PC-3 (cell line): ENCODE results near the gene TTLL12. TPM values are rescaled to one million over a fixed set of nuclear protein-coding genes. Genes with fewer than 3 reads are reported as not detected.

Experiments used
- ATAC-seq: fragments of 200-7000 bp; cut with Tn5 transposase; 2 replicates; pipeline ENCODE4 v1.9.1; 2020; ENCODE audit warnings: mild to moderate bottlenecking, moderate library complexity
- BruUV-seq: library from RNA; stranded (reverse); fragments of 400-500 nt; replicated peaks from 2 replicates; lab custom pipeline; 2021; lab: Mats Ljungman, UMichigan
- CTCF ChIA-PET: fragments of 300-600 bp; sonication (Branson Sonifier 250); formaldehyde crosslinking; loops from one replicate; lab custom pipeline; 2022; ENCODE audit warnings: antibody characterized with exemption; lab: Charles Lee
- POLR2A ChIA-PET: fragments of 300-600 bp; sonication (Branson Sonifier 250); formaldehyde crosslinking; loops from one replicate; lab custom pipeline; 2022; ENCODE audit warnings: antibody characterized with exemption; ENCODE audit not compliant: unreplicated experiment; lab: Charles Lee
- DNase-seq: peaks from one replicate; pipeline ENCODE4 v3.0.0-alpha.2; 2015
- H2AFZ ChIP-seq: fragments of 300-600 bp; sonication (generic); 2 replicates; pipeline ENCODE4 v1.6.0; 2016; ENCODE audit warnings: antibody characterized with exemption, low read length
- H3F3A ChIP-seq: fragments of 300-600 bp; sonication (generic); one replicate; pipeline ENCODE4 v1.6.0; 2017; ENCODE audit warnings: antibody characterized with exemption, low read length, control low read depth, mild to moderate bottlenecking; ENCODE audit not compliant: unreplicated experiment
- H3K27ac ChIP-seq: fragments of 300-600 bp; sonication (generic); 2 replicates; pipeline ENCODE4 v1.5.1; 2016; ENCODE audit warnings: mild to moderate bottlenecking, low read length
- H3K27me3 ChIP-seq: fragments of 300-600 bp; sonication (generic); 2 replicates; pipeline ENCODE4 v1.6.1; 2016; ENCODE audit warnings: low read length, mixed read lengths
- H3K36me3 ChIP-seq: fragments of 300-600 bp; sonication (generic); 2 replicates; pipeline ENCODE4 v1.6.1; 2016; ENCODE audit warnings: low read depth, mixed run types, low read length, mixed read lengths
- H3K4me1 ChIP-seq: fragments of 300-600 bp; sonication (generic); 2 replicates; pipeline ENCODE4 v1.5.1; 2016; ENCODE audit warnings: low read length; ENCODE audit not compliant: insufficient read depth
- H3K4me2 ChIP-seq: fragments of 300-600 bp; sonication (generic); 2 replicates; pipeline ENCODE4 v1.6.0; 2016; ENCODE audit warnings: low read length
- H3K4me3 ChIP-seq: fragments of 300-600 bp; sonication (generic); 2 replicates; pipeline ENCODE4 v1.5.1; 2016; ENCODE audit warnings: mild to moderate bottlenecking, low read length, mixed read lengths
- H3K79me2 ChIP-seq: fragments of 300-600 bp; sonication (generic); 2 replicates; pipeline ENCODE4 v1.6.1; 2017; ENCODE audit warnings: low read length, mixed read lengths
- H3K9ac ChIP-seq: fragments of 300-600 bp; sonication (generic); 2 replicates; pipeline ENCODE4 v1.6.0; 2016; ENCODE audit warnings: mild to moderate bottlenecking, low read length
- H3K9me2 ChIP-seq: fragments of 300-600 bp; sonication (generic); replicated peaks from 2 replicates; pipeline ENCODE4 v1.6.1; 2016; ENCODE audit warnings: mixed run types, low read length, mixed read lengths
- H3K9me3 ChIP-seq: fragments of 300-600 bp; sonication (generic); 2 replicates; pipeline ENCODE4 v1.6.1; 2016; ENCODE audit warnings: low read length, mixed read lengths
- H4K20me1 ChIP-seq: fragments of 300-600 bp; sonication (generic); 2 replicates; pipeline ENCODE4 v1.6.1; 2016; ENCODE audit warnings: low read length, mixed read lengths
- EZH2 ChIP-seq: fragments of 300-600 bp; sonication (generic); IDR thresholded peaks from one replicate; pipeline ENCODE4 v1.6.1; 2017; ENCODE audit warnings: antibody characterized with exemption, mild to moderate bottlenecking, low read length; ENCODE audit not compliant: unreplicated experiment
- EZH2phosphoT487 ChIP-seq: fragments of 300-600 bp; sonication (generic); IDR thresholded peaks from 2 replicates; pipeline ENCODE4 v1.6.1; 2018; ENCODE audit warnings: mild to moderate bottlenecking, antibody characterized with exemption, low read length, borderline replicate concordance
- intact Hi-C: fragments of 100-400 bp; cut with micrococcal nuclease; formaldehyde crosslinking; loops from 2 replicates; pipeline ENCODE4 v1.9.0; 2023
- total RNA-seq: library from RNA; depleted of rRNA; stranded (reverse); fragments of >200 nt; gene quantifications from 2 replicates; pipeline ENCODE4 v1.2.3, GENCODE V29; 2014
- TF ChIP-seq, protein P1 (sequence below): fragments of 300-600 bp; sonication (generic); conservative IDR thresholded peaks from 2 replicates; pipeline ENCODE4 v1.5.1; 2017; ENCODE audit warnings: antibody characterized with exemption, low read depth, mild to moderate bottlenecking, low read length

Gene TTLL12
- total RNA-seq, 1 experiment from 2014 or later, result 48.9 TPM

DNA sequence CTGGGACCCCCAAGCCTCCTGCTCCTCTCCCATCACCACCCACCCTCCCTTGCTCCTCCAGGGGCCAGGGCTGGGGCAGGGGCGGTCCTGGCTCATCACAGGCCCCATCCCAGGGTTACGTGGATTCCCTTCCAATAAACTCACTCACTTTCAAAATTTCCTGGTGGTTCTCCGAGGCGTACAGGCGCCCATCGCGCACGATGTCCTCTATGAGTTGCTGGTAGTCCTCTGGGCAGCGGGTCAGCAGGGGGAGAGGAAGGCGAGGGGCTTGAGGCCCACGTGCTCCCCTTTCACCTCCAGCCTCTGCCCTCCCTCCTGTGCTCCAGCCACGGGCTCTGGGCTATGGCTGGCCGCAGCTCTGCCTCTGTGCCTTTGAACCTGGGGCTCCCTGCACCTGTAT lies 20.5 kb upstream of the TTLL12 start:
- BruUV-seq, result no TSS peak
- Histone ChIP-seq H4K20me1 (no peaks in the 10 kb centered on the region), H3K36me3 (no peaks in the 10 kb centered on the region), H3F3A (no peaks in the 10 kb centered on the region), H3K4me2 (no peak overlapping the region), H3K9me2 (no peaks in the 10 kb centered on the region), H3K79me2 (no peaks in the 10 kb centered on the region), H3K4me3 (no peak overlapping the region), H2AFZ (no peak overlapping the region), H3K9ac (no peak overlapping the region), H3K9me3 (no peaks in the 10 kb centered on the region), H3K27ac (no peak overlapping the region), H3K27me3 (no peaks in the 10 kb centered on the region), H3K4me1 (no peaks in the 10 kb centered on the region)
- intact Hi-C loops, result no loop called here
- ChIA-PET CTCF (no interaction called here), POLR2A (no interaction called here)
- TF ChIP-seq EZH2, result no peak
- no peak for TF ChIP-seq EZH2phosphoT487
- DNase-seq, result no peak
- ATAC-seq, result no peak

DNA sequence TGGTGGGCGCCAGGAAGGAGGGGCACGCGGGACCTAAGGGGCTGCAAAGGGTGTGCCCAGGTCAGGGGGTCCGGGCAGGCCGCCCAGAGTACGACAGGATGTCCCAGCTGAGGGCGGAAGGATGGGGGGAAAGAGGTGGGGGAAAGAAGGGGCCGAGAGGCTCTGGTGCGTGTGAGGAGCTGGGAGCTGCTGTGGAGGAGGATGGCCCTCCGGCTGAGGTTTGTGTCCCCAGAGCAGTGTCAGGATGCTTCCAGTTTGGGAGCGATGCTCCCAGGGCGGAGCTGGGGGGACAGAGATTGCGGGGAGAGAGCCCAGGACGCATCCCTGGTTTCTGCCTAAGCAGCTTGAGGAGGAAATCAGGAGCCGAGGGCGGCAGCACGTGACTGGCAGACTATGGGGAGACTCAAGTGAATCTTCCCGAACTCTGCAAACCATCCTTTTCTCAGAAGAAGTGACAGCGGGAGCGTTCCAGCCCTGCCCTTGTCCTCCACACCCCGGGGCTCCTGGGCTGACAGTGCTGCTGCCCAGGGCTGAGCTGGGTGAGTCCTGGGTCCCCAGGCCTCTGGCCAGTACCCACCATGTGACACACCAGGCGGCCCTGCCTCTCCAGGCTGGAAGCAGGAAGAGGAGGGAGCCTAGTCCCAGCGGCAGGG lies 19.7 kb upstream of the TTLL12 start:
- no peaks in the 10 kb centered on the region for H3K4me1 ChIP-seq
- H3K4me2 ChIP-seq, result no peak overlapping the region
- intact Hi-C loops, result no loop called here
- POLR2A ChIA-PET, result no interaction called here
- BruUV-seq, result no TSS peak
- TF ChIP-seq EZH2phosphoT487, result no peak
- TF ChIP-seq, protein P1, sequence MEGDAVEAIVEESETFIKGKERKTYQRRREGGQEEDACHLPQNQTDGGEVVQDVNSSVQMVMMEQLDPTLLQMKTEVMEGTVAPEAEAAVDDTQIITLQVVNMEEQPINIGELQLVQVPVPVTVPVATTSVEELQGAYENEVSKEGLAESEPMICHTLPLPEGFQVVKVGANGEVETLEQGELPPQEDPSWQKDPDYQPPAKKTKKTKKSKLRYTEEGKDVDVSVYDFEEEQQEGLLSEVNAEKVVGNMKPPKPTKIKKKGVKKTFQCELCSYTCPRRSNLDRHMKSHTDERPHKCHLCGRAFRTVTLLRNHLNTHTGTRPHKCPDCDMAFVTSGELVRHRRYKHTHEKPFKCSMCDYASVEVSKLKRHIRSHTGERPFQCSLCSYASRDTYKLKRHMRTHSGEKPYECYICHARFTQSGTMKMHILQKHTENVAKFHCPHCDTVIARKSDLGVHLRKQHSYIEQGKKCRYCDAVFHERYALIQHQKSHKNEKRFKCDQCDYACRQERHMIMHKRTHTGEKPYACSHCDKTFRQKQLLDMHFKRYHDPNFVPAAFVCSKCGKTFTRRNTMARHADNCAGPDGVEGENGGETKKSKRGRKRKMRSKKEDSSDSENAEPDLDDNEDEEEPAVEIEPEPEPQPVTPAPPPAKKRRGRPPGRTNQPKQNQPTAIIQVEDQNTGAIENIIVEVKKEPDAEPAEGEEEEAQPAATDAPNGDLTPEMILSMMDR, result no peak
- TF ChIP-seq EZH2, result no peak
- H3K36me3 ChIP-seq, result no peaks in the 10 kb centered on the region
- H3K9ac ChIP-seq, result no peak overlapping the region
- H4K20me1 ChIP-seq, result no peaks in the 10 kb centered on the region
- ATAC-seq (no peak), DNase-seq (no peak)
- H3K27me3 ChIP-seq, result no peaks in the 10 kb centered on the region
- H3K27ac ChIP-seq, result no peak overlapping the region
- H3K4me3 ChIP-seq, result no peak overlapping the region
- H3K79me2 ChIP-seq, result no peaks in the 10 kb centered on the region
- H3F3A ChIP-seq, result no peaks in the 10 kb centered on the region
- no peaks in the 10 kb centered on the region for H3K9me2 ChIP-seq
- H2AFZ ChIP-seq, result no peak overlapping the region
- no peaks in the 10 kb centered on the region for H3K9me3 ChIP-seq
- CTCF ChIA-PET, result no interaction called here

DNA sequence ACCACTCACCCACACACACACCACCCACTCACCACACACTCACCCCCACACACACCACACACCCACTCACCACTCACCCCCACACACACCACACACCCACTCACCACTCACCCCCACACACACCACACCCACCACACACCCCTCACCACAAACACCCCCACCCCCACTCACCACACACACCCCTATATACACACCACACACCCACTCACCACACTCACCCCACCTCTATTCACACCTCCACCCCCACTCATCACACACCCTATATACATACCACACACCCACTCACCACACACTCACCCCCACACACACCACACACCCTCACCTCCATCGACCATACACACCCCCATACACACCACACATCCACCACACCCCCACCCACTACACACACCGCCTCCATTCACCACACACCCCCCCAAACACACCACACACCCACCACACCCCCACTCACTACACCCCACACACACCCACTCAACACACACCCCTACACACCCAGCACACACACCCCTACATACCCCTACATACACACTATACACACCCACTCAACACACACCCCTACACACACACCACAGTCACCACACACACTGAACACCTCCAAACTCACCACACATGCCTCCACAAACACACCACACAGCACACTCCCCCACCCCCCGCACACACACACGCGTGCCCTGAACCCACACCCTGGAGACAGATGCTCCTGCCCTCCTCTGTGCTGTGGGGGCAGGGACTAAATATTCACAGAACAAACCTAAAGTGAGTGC lies 19.0 kb upstream of the TTLL12 start:
- DNase-seq (no peak), ATAC-seq (no peak)
- BruUV-seq, result no TSS peak
- ChIA-PET CTCF (no interaction called here), POLR2A (no interaction called here)
- Histone ChIP-seq H3K36me3 (no peaks in the 10 kb centered on the region), H3K9me3 (no peaks in the 10 kb centered on the region), H3K9me2 (no peaks in the 10 kb centered on the region), H2AFZ (no peak overlapping the region), H3K4me1 (no peaks in the 10 kb centered on the region), H3K4me3 (no peak overlapping the region), H4K20me1 (no peaks in the 10 kb centered on the region), H3K9ac (no peak overlapping the region), H3F3A (no peaks in the 10 kb centered on the region), H3K4me2 (no peak overlapping the region), H3K27me3 (no peaks in the 10 kb centered on the region), H3K79me2 (no peaks in the 10 kb centered on the region), H3K27ac (no peak overlapping the region)
- intact Hi-C loops, result no loop called here
- TF ChIP-seq EZH2 (no peak), EZH2phosphoT487 (no peak)
- TF ChIP-seq, protein P1, result no peak
